Spleen (tissue), 11 donors: ENCODE measurements around the gene RAET1G. TPM values are rescaled to one million over a fixed set of nuclear protein-coding genes. Genes with fewer than 3 reads are reported as not detected.

Experiments
- DNase-seq: peaks from one replicate; pipeline ENCODE4 v3.0.0-alpha.2; 2020
- H3K27ac ChIP-seq, 8 donors: fragments of 200-600 bp; sonication (generic) in 7 of 8; 1 replicate in 4 of 8; 2 replicates in 4 of 8; pipeline versions ENCODE4 v1.5.0 to v1.8.0; 2016 to 2021; ENCODE audit warnings: inconsistent platforms in 4 of 8, mild to moderate bottlenecking in 4 of 8, moderate library complexity in 1 of 8
- H3K27me3 ChIP-seq, 7 donors: fragments of 200-600 bp; sonication (generic) in 6 of 7; replicated peaks in 1 of 7; 1 replicate in 4 of 7; 2 replicates in 3 of 7; pipeline versions ENCODE4 v1.5.0 to v1.8.0; 2016 to 2021; ENCODE audit warnings: inconsistent platforms in 3 of 7, mild to moderate bottlenecking in 1 of 7
- H3K36me3 ChIP-seq, 6 donors: fragments of 200-600 bp; sonication (generic) in 5 of 6; 1 replicate in 4 of 6; 2 replicates in 2 of 6; pipeline versions ENCODE4 v1.5.0 to v1.8.0; 2016 to 2021; ENCODE audit warnings: inconsistent platforms in 2 of 6
- H3K4me1 ChIP-seq, 6 donors: fragments of 200-600 bp; sonication (generic) in 5 of 6; 1 replicate in 3 of 6; 2 replicates in 3 of 6; pipeline versions ENCODE4 v1.5.0 to v1.8.0; 2016 to 2021; ENCODE audit warnings: inconsistent platforms in 3 of 6
- H3K4me3 ChIP-seq, 8 donors: fragments of 200-600 bp; sonication (generic) in 7 of 8; 1 replicate in 4 of 8; 2 replicates in 4 of 8; pipeline versions ENCODE4 v1.5.0 to v1.8.0; 2016 to 2021; ENCODE audit warnings: inconsistent platforms in 4 of 8, mild to moderate bottlenecking in 4 of 8, moderate library complexity in 2 of 8
- H3K9me3 ChIP-seq, 8 donors: fragments of 200-600 bp; sonication (generic) in 7 of 8; 1 replicate in 4 of 8; 2 replicates in 4 of 8; pipeline versions ENCODE4 v1.5.0 to v1.8.0; 2016 to 2021; ENCODE audit warnings: inconsistent platforms in 4 of 8
- POLR2A ChIP-seq, 3 donors: fragments of 450-650 bp; IDR thresholded peaks; one replicate each; pipeline ENCODE4 v1.5.1; 2017; ENCODE audit warnings: antibody characterized with exemption in 3 of 3, mild to moderate bottlenecking in 1 of 3
- POLR2AphosphoS5 ChIP-seq, 3 donors: sonication (generic); formaldehyde crosslinking; IDR thresholded peaks; one replicate each; pipeline ENCODE4 v1.5.1; 2017; ENCODE audit warnings: antibody characterized with exemption in 3 of 3
- WGBS, 5 donors: extraction: QIAGEN DNeasy Blood & Tissue Kit in 3 of 5; methylation state at CpG; one replicate each; pipeline versions ENCODE4 v1.1.5 to v1.1.7; 2013 to 2018; 5-methylcytosine and 5-hydroxymethylcytosine counted together
- intact Hi-C: fragments of 100-400 bp; cut with DNase I; formaldehyde crosslinking; loops from one replicate; pipeline ENCODE4 v1.15.0; 2023; ENCODE audit warnings: low total_unique reads
- polyA plus RNA-seq, 3 donors: library from polyadenylated mRNA; stranded (reverse); fragments of 200-250 nt; gene quantifications; one replicate each; pipeline ENCODE4 v1.2.1, GENCODE V29; 2013
- total RNA-seq, 7 donors: library from RNA; depleted of rRNA in 3 of 7; stranded (reverse); fragments of >200 nt in 3 of 7; fragmentation: NEBNext Ultra II Directional in 4 of 7; extraction: Animal tissue kit (Norgen Biotek cat#: 25700) in 4 of 7; gene quantifications; one replicate each; pipeline versions ENCODE4 v1.1.0 to v1.2.1, GENCODE V29; 2016 to 2021
- TF ChIP-seq, protein P1 (sequence below), 11 experiments: fragments of 200-600 bp in 7 of 11; fragments of 450-650 bp in 4 of 11; sonication (generic) in 4 of 11; IDR thresholded peaks in 8 of 11; conservative IDR thresholded peaks in 3 of 11; 1 replicate in 7 of 11; 2 replicates in 4 of 11; pipeline versions ENCODE4 v1.4.0 to v1.8.0; 2016 to 2021; ENCODE audit warnings: antibody characterized with exemption in 11 of 11, inconsistent platforms in 4 of 11, mild to moderate bottlenecking in 1 of 11
- donor health status: healthy with polysubstance abuse.
- donor health status: DM: no; HTN: no; CAD: no; lungs with moderate emphysema.
- donor health status: DM: no; HTN: no; CAD: no.
- donor health status: Bipolar disorder and iron deficiency.
- donor health status: healthy.
- donor health status: DM: no; HTN: no; CAD: no.
- donor health status: DM: yes; HTN: yes; CAD: no.

RAET1G gene
- total and polyA plus RNA-seq, 10 donors, result 0.09 to 1.2 TPM; not detected in 8

DNA sequence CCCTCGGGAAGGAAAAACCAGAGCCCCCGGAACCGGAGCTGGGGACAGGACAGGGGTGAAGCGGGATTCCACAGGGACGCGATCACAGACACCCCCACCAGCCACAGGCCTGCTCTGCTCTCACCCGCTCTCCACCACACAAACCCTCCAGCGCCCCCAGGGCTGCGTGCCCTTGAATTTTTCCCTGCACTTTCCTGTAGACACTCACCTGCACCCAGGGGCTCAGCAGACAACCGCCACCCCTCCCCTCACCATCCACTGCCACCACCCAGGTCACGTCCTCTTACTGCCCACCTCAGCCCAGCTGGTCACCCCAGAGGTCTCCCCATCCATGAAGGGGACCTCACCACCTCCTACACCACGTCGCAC lies 19.5 kb upstream of the RAET1G start:
- Histone ChIP-seq H3K27ac (peak overlapping the region in 1 of 8 donors; percentile 19), H3K27me3 (peaks cover 0 to 61% (median 48%) of the 10 kb centered on the region in 7 donors), H3K4me3 (peak overlapping the region in 6 of 8 donors; percentile 25 to 74 (median 52)), H3K36me3 (no peaks in the 10 kb centered on the region), H3K4me1 (peaks cover 11 to 45% (median 34%) of the 10 kb centered on the region in 6 donors), H3K9me3 (no peaks in the 10 kb centered on the region)
- 26 to 34% (median 30%) methylated on average over 11 to 13 of the region's 13 CpGs for WGBS, 5 donors
- TF ChIP-seq, protein P1, sequence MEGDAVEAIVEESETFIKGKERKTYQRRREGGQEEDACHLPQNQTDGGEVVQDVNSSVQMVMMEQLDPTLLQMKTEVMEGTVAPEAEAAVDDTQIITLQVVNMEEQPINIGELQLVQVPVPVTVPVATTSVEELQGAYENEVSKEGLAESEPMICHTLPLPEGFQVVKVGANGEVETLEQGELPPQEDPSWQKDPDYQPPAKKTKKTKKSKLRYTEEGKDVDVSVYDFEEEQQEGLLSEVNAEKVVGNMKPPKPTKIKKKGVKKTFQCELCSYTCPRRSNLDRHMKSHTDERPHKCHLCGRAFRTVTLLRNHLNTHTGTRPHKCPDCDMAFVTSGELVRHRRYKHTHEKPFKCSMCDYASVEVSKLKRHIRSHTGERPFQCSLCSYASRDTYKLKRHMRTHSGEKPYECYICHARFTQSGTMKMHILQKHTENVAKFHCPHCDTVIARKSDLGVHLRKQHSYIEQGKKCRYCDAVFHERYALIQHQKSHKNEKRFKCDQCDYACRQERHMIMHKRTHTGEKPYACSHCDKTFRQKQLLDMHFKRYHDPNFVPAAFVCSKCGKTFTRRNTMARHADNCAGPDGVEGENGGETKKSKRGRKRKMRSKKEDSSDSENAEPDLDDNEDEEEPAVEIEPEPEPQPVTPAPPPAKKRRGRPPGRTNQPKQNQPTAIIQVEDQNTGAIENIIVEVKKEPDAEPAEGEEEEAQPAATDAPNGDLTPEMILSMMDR (IDR thresholded peaks at IDR 0.05 in 8 of 11, conservative IDR thresholded peaks at IDR 0.05 in 3 of 11), result no peak
- no peak for TF ChIP-seq POLR2A (IDR thresholded peaks at IDR 0.05)
- TF ChIP-seq POLR2AphosphoS5 (IDR thresholded peaks at IDR 0.05), result no peak
- intact Hi-C loops, result no loop called here
- no peak for DNase-seq

DNA sequence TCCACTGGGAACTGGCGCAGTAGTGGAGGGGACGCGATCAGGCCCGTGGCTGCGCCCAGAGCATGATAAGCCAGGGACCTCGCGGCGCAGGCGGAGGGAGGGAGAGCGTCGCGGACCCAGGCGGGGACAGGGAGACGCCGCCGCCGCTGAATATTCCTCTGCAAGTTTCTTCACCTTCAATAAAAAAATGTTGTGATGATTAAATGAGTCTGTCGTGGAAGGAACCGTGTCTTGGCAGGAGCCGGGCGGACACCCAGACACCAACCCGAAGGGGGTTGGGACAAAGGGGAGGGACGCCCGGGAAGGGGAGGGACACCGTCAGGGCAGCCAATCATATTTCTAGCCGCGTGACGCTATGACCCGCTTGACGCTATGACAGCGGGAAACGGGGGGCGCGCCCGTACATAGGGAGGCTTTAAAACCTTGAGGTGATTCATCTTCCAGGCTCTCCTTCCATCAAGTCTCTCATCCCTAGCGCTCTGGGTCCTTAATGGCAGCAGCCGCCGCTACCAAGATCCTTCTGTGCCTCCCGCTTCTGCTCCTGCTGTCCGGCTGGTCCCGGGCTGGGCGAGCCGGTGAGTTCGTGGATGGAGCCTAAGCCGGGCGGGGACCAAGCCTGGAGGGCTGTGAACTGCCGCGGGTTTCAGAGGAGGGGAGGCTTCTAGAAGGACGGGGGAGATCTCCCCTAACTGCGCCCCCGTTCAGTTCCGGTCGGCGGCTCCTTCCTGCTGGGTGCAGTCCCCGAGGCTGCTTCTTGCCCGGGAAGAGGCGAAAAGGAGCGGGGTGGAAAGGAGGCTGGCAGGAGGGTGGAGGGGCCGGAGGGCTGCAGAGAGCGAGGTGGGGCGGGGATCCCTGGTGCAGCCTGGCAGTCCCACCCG lies 18.9 kb upstream of the RAET1G start, which contains the start of gene ULBP2:
ULBP2 (plus strand) TSS at position 432 of the 878 bp plus-strand sequence; CDS start at position 491, 59 bp downstream.
- no peaks in the 10 kb centered on the region for H3K36me3 ChIP-seq
- peaks cover 11 to 47% (median 34%) of the 10 kb centered on the region in 6 donors for H3K4me1 ChIP-seq
- DNase-seq, result peak; percentile 91
- H3K27me3 ChIP-seq, result peaks cover 0 to 67% (median 54%) of the 10 kb centered on the region in 7 donors
- TF ChIP-seq POLR2AphosphoS5 (IDR thresholded peaks at IDR 0.05), result peak in 2 of 3 donors; percentile 63 to 71
- TF ChIP-seq, protein P1 (IDR thresholded peaks at IDR 0.05 in 8 of 11, conservative IDR thresholded peaks at IDR 0.05 in 3 of 11), result no peak
- no peaks in the 10 kb centered on the region for H3K9me3 ChIP-seq
- H3K4me3 ChIP-seq, result peak within 1 kb of the TSS; percentile 25 to 74 (median 51)
- WGBS, 5 donors, result 1 to 2% (median 2%) methylated on average over 52 to 62 of the region's 62 CpGs
- intact Hi-C loops, result no loop called here
- H3K27ac ChIP-seq, result peak within 1 kb of the TSS in 1 of 8 donors; percentile 19

DNA sequence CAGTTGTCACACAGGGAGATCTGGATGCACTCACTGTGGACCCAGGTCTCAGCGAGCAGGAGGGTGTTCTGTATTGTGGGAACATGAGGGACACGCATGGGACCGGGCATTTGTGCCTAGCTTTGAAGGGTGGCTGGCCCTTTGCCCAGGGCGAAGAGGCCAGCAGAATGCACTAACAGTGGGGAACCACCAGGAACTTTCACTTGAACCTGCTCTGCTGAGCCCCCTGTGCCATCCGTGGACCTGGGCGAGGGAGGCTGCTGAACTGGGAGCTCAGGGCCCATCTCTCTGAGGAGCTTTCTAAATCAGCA lies 17.7 kb upstream of the RAET1G start:
- DNase-seq, result no peak
- intact Hi-C loops, result no loop called here
- WGBS, 5 donors, result 28 to 44% (median 33%) methylated on average over 6 of the region's 6 CpGs
- Histone ChIP-seq H3K4me1 (peaks cover 11 to 47% (median 34%) of the 10 kb centered on the region in 6 donors), H3K27ac (no peak overlapping the region), H3K36me3 (no peaks in the 10 kb centered on the region), H3K9me3 (no peaks in the 10 kb centered on the region), H3K27me3 (peaks cover under 1 to 79% (median 66%) of the 10 kb centered on the region in 7 donors), H3K4me3 (peak overlapping the region in 1 of 8 donors; percentile 15)
- TF ChIP-seq POLR2AphosphoS5 (IDR thresholded peaks at IDR 0.05) (no peak), POLR2A (IDR thresholded peaks at IDR 0.05) (no peak)
- TF ChIP-seq, protein P1 (IDR thresholded peaks at IDR 0.05 in 8 of 11, conservative IDR thresholded peaks at IDR 0.05 in 3 of 11), result no peak
